ENCODE measurements around the gene PRKCB. TPM values are rescaled to one million over a fixed set of nuclear protein-coding genes. Genes with fewer than 3 reads are reported as not detected.

PRKCB gene
- polyA plus RNA-seq, 2 of the 4 experiments (the other 2 are of a cell fraction): 0.09 to 0.22 TPM

DNA sequence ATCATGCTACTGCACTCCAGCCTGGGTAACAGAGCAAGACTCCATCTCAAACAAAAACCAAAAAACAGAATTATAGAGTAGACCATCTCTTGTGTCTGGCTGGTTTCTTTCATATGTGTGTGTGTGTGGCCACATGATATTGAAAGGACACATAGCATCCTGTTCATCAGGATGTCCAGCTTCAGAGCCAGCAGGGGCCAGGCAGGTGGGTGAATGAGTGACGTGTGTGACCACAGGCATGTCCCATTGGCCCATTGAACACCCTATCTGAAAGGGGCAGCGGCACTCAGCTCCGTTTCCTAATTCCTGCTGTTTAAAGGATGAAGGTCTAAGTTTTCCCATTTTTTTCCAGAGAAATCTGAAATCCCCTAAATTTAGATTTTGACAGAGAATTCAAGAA, 174.2 kb downstream of the PRKCB start:
- FAIRE-seq (no peak), ATAC-seq (no peak), DNase-seq (ENCODE audit: low read depth in 1 of 2, low spot score in 1 of 2) (no peak)
- Histone ChIP-seq H3K9me3 (no peaks in the 10 kb centered on the region; the same call in 2 of the 3 replicates), H3K4me1 (no peaks in the 10 kb centered on the region), H3K4me2 (no peak overlapping the region), H3K4me3 (no peak overlapping the region), H3K27ac (no peak overlapping the region)
- POLR2A ChIA-PET: no interaction called here
- no peak for TF ChIP-seq CBX2 (IDR thresholded peaks at IDR 0.05; ENCODE audit: borderline replicate concordance, low read depth)
- no peak for TF ChIP-seq CEBPB (IDR thresholded peaks at IDR 0.05)
- TF ChIP-seq, protein P1, sequence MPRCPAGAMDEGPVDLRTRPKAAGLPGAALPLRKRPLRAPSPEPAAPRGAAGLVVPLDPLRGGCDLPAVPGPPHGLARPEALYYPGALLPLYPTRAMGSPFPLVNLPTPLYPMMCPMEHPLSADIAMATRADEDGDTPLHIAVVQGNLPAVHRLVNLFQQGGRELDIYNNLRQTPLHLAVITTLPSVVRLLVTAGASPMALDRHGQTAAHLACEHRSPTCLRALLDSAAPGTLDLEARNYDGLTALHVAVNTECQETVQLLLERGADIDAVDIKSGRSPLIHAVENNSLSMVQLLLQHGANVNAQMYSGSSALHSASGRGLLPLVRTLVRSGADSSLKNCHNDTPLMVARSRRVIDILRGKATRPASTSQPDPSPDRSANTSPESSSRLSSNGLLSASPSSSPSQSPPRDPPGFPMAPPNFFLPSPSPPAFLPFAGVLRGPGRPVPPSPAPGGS (IDR thresholded peaks at IDR 0.05): no peak
- TF ChIP-seq KDM5A (IDR thresholded peaks at IDR 0.05): no peak
- TF ChIP-seq CHD4 (IDR thresholded peaks at IDR 0.05; ENCODE audit: borderline replicate concordance): no peak
- no peak for TF ChIP-seq CBX8 (IDR thresholded peaks at IDR 0.05)
- TF ChIP-seq MYC (IDR thresholded peaks at IDR 0.05; ENCODE audit: borderline replicate concordance, low read length): no peak
- no peak for TF ChIP-seq HDAC2 (IDR thresholded peaks at IDR 0.05)
- TF ChIP-seq RCOR1 (IDR thresholded peaks at IDR 0.05; ENCODE audit: low read depth, low read length): no peak
- CTCF ChIA-PET: interaction anchor here (0.6 to 10.1 kb wide), 33 partner anchors 9 to 511 kb away, joined by 3 to 85 read pairs (median 4); no protein-coding TSS in a partner anchor
- 50% methylated on average over 3 of the region's 3 CpGs for WGBS (ENCODE audit: missing lambda C conversion rate)

DNA sequence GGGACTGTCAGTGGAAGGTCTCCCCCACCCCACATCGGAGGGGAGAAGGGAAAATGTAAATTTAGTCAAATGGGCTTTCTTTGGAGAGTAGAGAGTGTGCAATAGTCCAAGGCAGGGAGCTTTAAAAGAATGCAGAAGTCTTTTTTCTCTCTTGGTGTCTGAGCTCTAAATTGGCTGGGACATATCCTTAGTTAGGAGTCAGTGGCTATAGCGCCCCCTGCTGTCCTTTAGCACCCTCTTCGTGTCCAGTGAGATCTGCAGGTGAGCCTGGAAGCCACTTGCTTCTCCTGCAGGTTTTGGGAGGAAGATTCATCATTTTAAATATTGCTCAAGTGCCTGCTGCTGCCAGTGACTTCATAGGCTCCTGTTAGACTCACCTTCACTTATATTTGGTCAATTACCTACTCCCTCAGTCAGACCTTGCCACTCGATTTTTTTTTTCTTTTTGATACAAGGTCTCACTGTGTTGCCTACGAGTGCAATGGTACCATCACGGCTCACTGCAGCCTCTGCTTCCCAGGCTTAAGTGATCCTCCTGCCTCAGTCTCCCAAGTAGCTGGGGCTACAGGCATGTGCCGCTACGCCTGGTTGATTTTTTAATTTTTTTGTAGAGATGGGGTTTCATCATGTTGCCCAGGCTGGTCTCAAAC, 174.8 kb downstream of the PRKCB start:
- ATAC-seq (peak; percentile 82 to 95), FAIRE-seq (no peak), DNase-seq (ENCODE audit: low read depth in 1 of 2, low spot score in 1 of 2) (peak; percentile 48 to 81)
- ChIA-PET CTCF (interaction anchor here (0.6 to 10.1 kb wide), 32 partner anchors 8 to 333 kb away, joined by 3 to 85 read pairs (median 4); no protein-coding TSS in a partner anchor), POLR2A (no interaction called here)
- no peak overlapping the region for H3K27ac ChIP-seq
- H3K9me3 ChIP-seq: no peaks in the 10 kb centered on the region; the same call in 2 of the 3 replicates
- H3K4me3 ChIP-seq: no peak overlapping the region
- TF ChIP-seq, protein P2, sequence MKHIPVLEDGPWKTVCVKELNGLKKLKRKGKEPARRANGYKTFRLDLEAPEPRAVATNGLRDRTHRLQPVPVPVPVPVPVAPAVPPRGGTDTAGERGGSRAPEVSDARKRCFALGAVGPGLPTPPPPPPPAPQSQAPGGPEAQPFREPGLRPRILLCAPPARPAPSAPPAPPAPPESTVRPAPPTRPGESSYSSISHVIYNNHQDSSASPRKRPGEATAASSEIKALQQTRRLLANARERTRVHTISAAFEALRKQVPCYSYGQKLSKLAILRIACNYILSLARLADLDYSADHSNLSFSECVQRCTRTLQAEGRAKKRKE (CRISPR knock-in tag; IDR thresholded peaks at IDR 0.05; ENCODE audit: low read depth): no peak
- TF ChIP-seq, protein P3, sequence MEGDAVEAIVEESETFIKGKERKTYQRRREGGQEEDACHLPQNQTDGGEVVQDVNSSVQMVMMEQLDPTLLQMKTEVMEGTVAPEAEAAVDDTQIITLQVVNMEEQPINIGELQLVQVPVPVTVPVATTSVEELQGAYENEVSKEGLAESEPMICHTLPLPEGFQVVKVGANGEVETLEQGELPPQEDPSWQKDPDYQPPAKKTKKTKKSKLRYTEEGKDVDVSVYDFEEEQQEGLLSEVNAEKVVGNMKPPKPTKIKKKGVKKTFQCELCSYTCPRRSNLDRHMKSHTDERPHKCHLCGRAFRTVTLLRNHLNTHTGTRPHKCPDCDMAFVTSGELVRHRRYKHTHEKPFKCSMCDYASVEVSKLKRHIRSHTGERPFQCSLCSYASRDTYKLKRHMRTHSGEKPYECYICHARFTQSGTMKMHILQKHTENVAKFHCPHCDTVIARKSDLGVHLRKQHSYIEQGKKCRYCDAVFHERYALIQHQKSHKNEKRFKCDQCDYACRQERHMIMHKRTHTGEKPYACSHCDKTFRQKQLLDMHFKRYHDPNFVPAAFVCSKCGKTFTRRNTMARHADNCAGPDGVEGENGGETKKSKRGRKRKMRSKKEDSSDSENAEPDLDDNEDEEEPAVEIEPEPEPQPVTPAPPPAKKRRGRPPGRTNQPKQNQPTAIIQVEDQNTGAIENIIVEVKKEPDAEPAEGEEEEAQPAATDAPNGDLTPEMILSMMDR (IDR thresholded peaks at IDR 0.05): peak; percentile 68
- no peak for TF ChIP-seq KDM1A (IDR thresholded peaks at IDR 0.05; ENCODE audit: low read depth)
- TF ChIP-seq SMC3 (IDR thresholded peaks at IDR 0.05): peak; percentile 76
- no peak for TF ChIP-seq FOSL2 (IDR thresholded peaks at IDR 0.05)
- no peak for TF ChIP-seq FOSL2 (CRISPR knock-in tag; IDR thresholded peaks at IDR 0.05)
- TF ChIP-seq HOXB5 (CRISPR knock-in tag; IDR thresholded peaks at IDR 0.05): no peak
- peak; percentile 64 to 80; a peak in 4 of 5 replicates for TF ChIP-seq RAD21 (conservative IDR thresholded peaks at IDR 0.05 in 1 of 2, IDR thresholded peaks at IDR 0.05 in 1 of 2)
- no peak overlapping the region for H3K4me2 ChIP-seq
- no peaks in the 10 kb centered on the region for H3K4me1 ChIP-seq
- 12% methylated on average over 8 of the region's 8 CpGs for WGBS (ENCODE audit: missing lambda C conversion rate)

DNA sequence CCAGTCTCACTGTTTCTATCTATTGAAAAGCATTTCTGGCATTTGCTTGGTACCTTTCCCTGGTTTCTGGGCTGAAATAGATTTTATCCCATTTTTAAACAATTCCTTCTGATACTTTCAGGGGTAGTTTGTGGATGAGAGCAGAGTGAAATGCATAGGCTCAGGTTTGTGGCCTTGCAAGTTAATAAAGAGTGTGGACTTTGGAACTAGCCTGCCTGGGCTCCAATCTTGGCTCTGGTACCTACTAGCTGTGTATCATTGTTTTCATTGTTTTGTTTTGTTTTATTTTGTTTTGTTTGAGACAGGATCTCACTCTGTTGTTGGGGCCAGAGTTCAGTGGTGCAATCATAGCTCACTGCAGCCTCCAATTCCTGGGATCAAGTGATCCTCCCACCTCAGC, 175.5 kb downstream of the PRKCB start:
- CTCF ChIA-PET: interaction anchor here (0.7 to 10.1 kb wide), 8 partner anchors 12 to 1147 kb away, joined by 3 to 85 read pairs (median 6); no protein-coding TSS in a partner anchor
- DNase-seq (ENCODE audit: low read depth in 1 of 2, low spot score in 1 of 2): no peak
- Histone ChIP-seq H3K4me1 (no peaks in the 10 kb centered on the region), H3K27ac (no peak overlapping the region), H3K4me2 (no peak overlapping the region), H3K4me3 (no peak overlapping the region), H3K9me3 (no peaks in the 10 kb centered on the region; the same call in 2 of the 3 replicates)
- FAIRE-seq: no peak
- POLR2A ChIA-PET: no interaction called here
- no peak for ATAC-seq
- TF ChIP-seq KDM5A (IDR thresholded peaks at IDR 0.05) (no peak), MAFK (IDR thresholded peaks at IDR 0.05; ENCODE audit: partially characterized antibody) (no peak), RNF2 (IDR thresholded peaks at IDR 0.05; ENCODE audit: borderline replicate concordance, low read depth) (no peak), POLR2AphosphoS2 (conservative IDR thresholded peaks at IDR 0.05; ENCODE audit: low read length) (no peak)
- TF ChIP-seq, protein P4, sequence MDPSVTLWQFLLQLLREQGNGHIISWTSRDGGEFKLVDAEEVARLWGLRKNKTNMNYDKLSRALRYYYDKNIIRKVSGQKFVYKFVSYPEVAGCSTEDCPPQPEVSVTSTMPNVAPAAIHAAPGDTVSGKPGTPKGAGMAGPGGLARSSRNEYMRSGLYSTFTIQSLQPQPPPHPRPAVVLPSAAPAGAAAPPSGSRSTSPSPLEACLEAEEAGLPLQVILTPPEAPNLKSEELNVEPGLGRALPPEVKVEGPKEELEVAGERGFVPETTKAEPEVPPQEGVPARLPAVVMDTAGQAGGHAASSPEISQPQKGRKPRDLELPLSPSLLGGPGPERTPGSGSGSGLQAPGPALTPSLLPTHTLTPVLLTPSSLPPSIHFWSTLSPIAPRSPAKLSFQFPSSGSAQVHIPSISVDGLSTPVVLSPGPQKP (IDR thresholded peaks at IDR 0.05; ENCODE audit: low read depth, low read length): no peak
- TF ChIP-seq, protein P5, sequence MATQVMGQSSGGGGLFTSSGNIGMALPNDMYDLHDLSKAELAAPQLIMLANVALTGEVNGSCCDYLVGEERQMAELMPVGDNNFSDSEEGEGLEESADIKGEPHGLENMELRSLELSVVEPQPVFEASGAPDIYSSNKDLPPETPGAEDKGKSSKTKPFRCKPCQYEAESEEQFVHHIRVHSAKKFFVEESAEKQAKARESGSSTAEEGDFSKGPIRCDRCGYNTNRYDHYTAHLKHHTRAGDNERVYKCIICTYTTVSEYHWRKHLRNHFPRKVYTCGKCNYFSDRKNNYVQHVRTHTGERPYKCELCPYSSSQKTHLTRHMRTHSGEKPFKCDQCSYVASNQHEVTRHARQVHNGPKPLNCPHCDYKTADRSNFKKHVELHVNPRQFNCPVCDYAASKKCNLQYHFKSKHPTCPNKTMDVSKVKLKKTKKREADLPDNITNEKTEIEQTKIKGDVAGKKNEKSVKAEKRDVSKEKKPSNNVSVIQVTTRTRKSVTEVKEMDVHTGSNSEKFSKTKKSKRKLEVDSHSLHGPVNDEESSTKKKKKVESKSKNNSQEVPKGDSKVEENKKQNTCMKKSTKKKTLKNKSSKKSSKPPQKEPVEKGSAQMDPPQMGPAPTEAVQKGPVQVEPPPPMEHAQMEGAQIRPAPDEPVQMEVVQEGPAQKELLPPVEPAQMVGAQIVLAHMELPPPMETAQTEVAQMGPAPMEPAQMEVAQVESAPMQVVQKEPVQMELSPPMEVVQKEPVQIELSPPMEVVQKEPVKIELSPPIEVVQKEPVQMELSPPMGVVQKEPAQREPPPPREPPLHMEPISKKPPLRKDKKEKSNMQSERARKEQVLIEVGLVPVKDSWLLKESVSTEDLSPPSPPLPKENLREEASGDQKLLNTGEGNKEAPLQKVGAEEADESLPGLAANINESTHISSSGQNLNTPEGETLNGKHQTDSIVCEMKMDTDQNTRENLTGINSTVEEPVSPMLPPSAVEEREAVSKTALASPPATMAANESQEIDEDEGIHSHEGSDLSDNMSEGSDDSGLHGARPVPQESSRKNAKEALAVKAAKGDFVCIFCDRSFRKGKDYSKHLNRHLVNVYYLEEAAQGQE (IDR thresholded peaks at IDR 0.05): no peak
- TF ChIP-seq, protein P6, sequence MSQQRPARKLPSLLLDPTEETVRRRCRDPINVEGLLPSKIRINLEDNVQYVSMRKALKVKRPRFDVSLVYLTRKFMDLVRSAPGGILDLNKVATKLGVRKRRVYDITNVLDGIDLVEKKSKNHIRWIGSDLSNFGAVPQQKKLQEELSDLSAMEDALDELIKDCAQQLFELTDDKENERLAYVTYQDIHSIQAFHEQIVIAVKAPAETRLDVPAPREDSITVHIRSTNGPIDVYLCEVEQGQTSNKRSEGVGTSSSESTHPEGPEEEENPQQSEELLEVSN (IDR thresholded peaks at IDR 0.05; ENCODE audit: borderline replicate concordance, low read depth): no peak

Measured in A549 (cell line).